Endothelial cell of umbilical vein (primary cell): Measurements from ENCODE around the gene TM4SF4. TPM values are rescaled to one million over a fixed set of nuclear protein-coding genes. Genes with fewer than 3 reads are reported as not detected.

ENCODE experiments used
- BruUV-seq: library from RNA; stranded (reverse); fragments of 400-500 nt; replicated peaks from 2 replicates; lab custom pipeline; 2021; lab: Mats Ljungman, UMichigan
- CTCF ChIA-PET: fragments of 300-600, 350-600 bp; sonication (Branson Sonifier 250); formaldehyde crosslinking; loops from one replicate; lab custom pipeline; 2021; ENCODE audit warnings: antibody characterized with exemption, inconsistent platforms; lab: Charles Lee
- POLR2A ChIA-PET: fragments of 300-600, 350-600 bp; sonication (Branson Sonifier 250); formaldehyde crosslinking; loops from one replicate; lab custom pipeline; 2021; ENCODE audit warnings: antibody characterized with exemption, inconsistent platforms; lab: Charles Lee
- DNase-seq: peaks from one replicate; pipeline ENCODE4 v3.0.0-alpha.2; 2011; ENCODE audit warnings: low read depth, low spot score
- FAIRE-seq: peaks from 2 replicates; lab custom pipeline; 2011; peaks lifted over from hg19 to GRCh38; lab: Jason Lieb, UNC
- H2AFZ ChIP-seq: 2 replicates; pipeline ENCODE4 v1.6.0; 2012; ENCODE audit warnings: low read depth, low read length, control low read depth, inconsistent platforms
- H3K27ac ChIP-seq: 2 replicates; pipeline ENCODE4 v1.5.1; 2011; ENCODE audit warnings: low read depth, mild to moderate bottlenecking, control low read depth, low read length, moderate library complexity; ENCODE audit not compliant: insufficient read depth
- H3K27me3 ChIP-seq, 2 experiments: 2 replicates each; pipeline versions ENCODE4 v1.6.0 to v1.6.1; 2011; ENCODE audit warnings: low read length in 2 of 2, mixed read lengths in 1 of 2; ENCODE audit not compliant: control insufficient read depth in 2 of 2, insufficient read depth in 2 of 2
- H3K36me3 ChIP-seq, 2 experiments: 2 replicates in 1 of 2; 3 replicates in 1 of 2; pipeline ENCODE4 v1.5.1; 2011; ENCODE audit warnings: low read length in 2 of 2, mild to moderate bottlenecking in 1 of 2, moderate library complexity in 1 of 2; ENCODE audit not compliant: control insufficient read depth in 2 of 2, insufficient read depth in 2 of 2; ENCODE audit errors: extremely low read depth in 1 of 2
- H3K4me1 ChIP-seq: 3 replicates; pipeline ENCODE4 v1.5.1; 2011; ENCODE audit warnings: mild to moderate bottlenecking, low read length; ENCODE audit not compliant: control insufficient read depth, insufficient read depth; ENCODE audit errors: extremely low read depth
- H3K4me2 ChIP-seq: 2 replicates; pipeline ENCODE4 v1.6.1; 2011; ENCODE audit warnings: low read length, control low read depth, mixed read lengths; ENCODE audit not compliant: insufficient read depth
- H3K4me3 ChIP-seq, 3 experiments: fragments of 200-600 bp in 1 of 3; sonication (generic), shearing (Covaris generic) in 1 of 3; replicated peaks in 1 of 3; 2 replicates each; pipeline ENCODE4 v1.5.1; 2011 to 2016; ENCODE audit warnings: control low read depth in 3 of 3, low read length in 3 of 3, mild to moderate bottlenecking in 2 of 3, inconsistent platforms in 1 of 3, low read depth in 1 of 3, moderate library complexity in 1 of 3; ENCODE audit not compliant: insufficient read depth in 1 of 3
- H3K79me2 ChIP-seq: 2 replicates; pipeline ENCODE4 v1.6.0; 2012; ENCODE audit warnings: low read length, inconsistent platforms; ENCODE audit not compliant: control insufficient read depth, insufficient read depth
- H3K9ac ChIP-seq: replicated peaks from 2 replicates; pipeline ENCODE3; 2011; ENCODE audit warnings: low read length, control low read depth; ENCODE audit not compliant: insufficient read depth; ENCODE audit errors: extremely low read depth
- H3K9me1 ChIP-seq: replicated peaks from 3 replicates; pipeline ENCODE4 v1.6.0; 2011; ENCODE audit warnings: mild to moderate bottlenecking, low read length; ENCODE audit not compliant: control insufficient read depth, insufficient read depth; ENCODE audit errors: extremely low read depth
- H3K9me3 ChIP-seq: replicated peaks from 2 replicates; pipeline ENCODE4 v1.5.1; 2012; ENCODE audit warnings: low read length, inconsistent platforms; ENCODE audit not compliant: control insufficient read depth, insufficient read depth
- H4K20me1 ChIP-seq: replicated peaks from 2 replicates; pipeline ENCODE3; 2011; ENCODE audit warnings: mild to moderate bottlenecking, low read length; ENCODE audit not compliant: control insufficient read depth, insufficient read depth; ENCODE audit errors: extremely low read depth
- CTCF ChIP-seq, 2 donors: IDR thresholded peaks; 1 replicate in 1 of 2; 2 replicates in 1 of 2; pipeline ENCODE4 v1.5.1; 2011; ENCODE audit warnings: low read length in 2 of 2, mild to moderate bottlenecking in 2 of 2, moderate library complexity in 2 of 2, control low read depth in 1 of 2, inconsistent platforms in 1 of 2, low read depth in 1 of 2; ENCODE audit not compliant: insufficient read depth in 1 of 2; ENCODE audit errors: extremely low read depth in 1 of 2
- EZH2 ChIP-seq: IDR thresholded peaks from 2 replicates; pipeline ENCODE4 v1.6.1; 2012; ENCODE audit warnings: borderline replicate concordance, low read depth, mild to moderate bottlenecking, moderate library complexity, low read length, inconsistent platforms; ENCODE audit not compliant: severe bottlenecking
- GATA2 ChIP-seq: IDR thresholded peaks from 2 replicates; pipeline ENCODE4 v1.7.0; 2011; ENCODE audit warnings: low read depth, mild to moderate bottlenecking, moderate library complexity, mixed read lengths, low read length; ENCODE audit not compliant: insufficient read length, insufficient read depth
- JUN ChIP-seq: IDR thresholded peaks from 2 replicates; pipeline ENCODE4 v1.6.1; 2011; ENCODE audit warnings: borderline replicate concordance, low read depth; ENCODE audit not compliant: insufficient read length, insufficient read depth
- MYC ChIP-seq: IDR thresholded peaks from one replicate; pipeline ENCODE4 v1.6.1; 2011; ENCODE audit warnings: mild to moderate bottlenecking, low read depth, low read length
- POLR2A ChIP-seq: IDR thresholded peaks from 2 replicates; pipeline ENCODE4 v1.6.1; 2012; ENCODE audit warnings: low read depth, mild to moderate bottlenecking, control low read depth, low read length
- dilution Hi-C: fragments of 300-500 bp; cut with MboI; formaldehyde crosslinking; loops from one replicate; pipeline ENCODE4 v1.15.0; 2019; ENCODE audit warnings: low sequenced_read_pairs; ENCODE audit not compliant: extremely low pct_ligation_motif_present
- intact Hi-C: fragments of 100-400 bp; cut with micrococcal nuclease; formaldehyde crosslinking; loops from one replicate; pipeline ENCODE4 v1.10.0; 2022
- polyA plus RNA-seq, 4 experiments: library from polyadenylated mRNA; depleted of rRNA in 3 of 4; stranded (reverse) in 3 of 4; unstranded in 1 of 4; fragments of >200 nt; gene quantifications; 2 replicates each; pipeline versions ENCODE4 v1.2.1 to v1.2.3, GENCODE V29; 2011 to 2012; ENCODE audit warnings: missing spikeins in 1 of 4
- total RNA-seq: library from RNA; stranded (reverse); gene quantifications from 2 replicates; pipeline ENCODE4 v1.2.3, GENCODE V29; 2021

TM4SF4 gene
- total and polyA plus RNA-seq, 2 donors (not counting 3 experiments of a cell fraction or from before 2014, with no cell fraction given), result not detected

- H3K4me3 ChIP-seq, result no peak overlapping the region
- ChIA-PET CTCF (interaction anchor here (0.9 to 10.4 kb wide), 6 partner anchors 8 to 293 kb away, joined by 3 to 103 read pairs (median 4); partner anchors contain the start of gene WWTR1), POLR2A (no interaction called here)
- no peaks in the 10 kb centered on the region for H3K9me3 ChIP-seq
- H3K9me1 ChIP-seq, result no peaks in the 10 kb centered on the region
- no TSS peak for BruUV-seq
- no peaks in the 10 kb centered on the region for H4K20me1 ChIP-seq
- peaks cover 3% of the 10 kb centered on the region for H3K4me1 ChIP-seq
- no peak for DNase-seq
- H2AFZ ChIP-seq, result no peak overlapping the region
- no peaks in the 10 kb centered on the region for H3K79me2 ChIP-seq
- H3K27me3 ChIP-seq, result no peaks in the 10 kb centered on the region
- TF ChIP-seq JUN (no peak), GATA2 (no peak), CTCF (IDR thresholded peaks at IDR 0.05; ENCODE audit: extremely low read depth in 1 of 2, insufficient read depth in 1 of 2, low read depth in 1 of 2, low read length in 2 of 2) (no peak), EZH2 (no peak), POLR2A (no peak), MYC (no peak)
- H3K27ac ChIP-seq, result no peak overlapping the region
- no peak overlapping the region for H3K4me2 ChIP-seq
- no peak overlapping the region for H3K9ac ChIP-seq
- dilution Hi-C loops (loop anchor here (25.0 kb wide), 1 partner anchor 222 kb away; no protein-coding TSS in a partner anchor), intact Hi-C loops (no loop called here)
- peaks cover 12 to 26% of the 10 kb centered on the region in 2 experiments for H3K36me3 ChIP-seq
- FAIRE-seq, result no peak
Observed at GRCh38 chr3:149515249-149515648, 40.8 kb downstream of the TM4SF4 start.
